Heart left ventricle (tissue), 13 donors: ENCODE measurements around the gene MAN2A1.

ENCODE experiments used
- CTCF ChIP-seq, 12 donors: fragments of 200-600 bp; sonication (generic) in 4 of 12; IDR thresholded peaks; one replicate each; pipeline versions ENCODE4 v1.5.0 to v1.8.0; 2018 to 2022; ENCODE audit warnings: antibody characterized with exemption in 12 of 12, mild to moderate bottlenecking in 5 of 12
- POLR2A ChIP-seq, 2 donors: fragments of 450-650 bp; IDR thresholded peaks; one replicate each; pipeline ENCODE4 v1.6.1; 2017; ENCODE audit warnings: antibody characterized with exemption in 2 of 2, mild to moderate bottlenecking in 2 of 2, moderate library complexity in 2 of 2
- donor health status: ischemic (EF 13 %, LVEDD 7.1; RV severe dilation, severe dysfunction).
- donor health status: DM: no; HTN: yes; CAD: no.
- donor health status: DM: no; HTN: no; CAD: no.
- donor health status: ischemic (EF 25% LVEDD 6.9; RV normal size, moderate dysfunction).
- donor health status: ischemic (EF 25% LVEDD 5.7; RV mildly dilated, moderate dysfunction).
- donor health status: ischemic (EF 35%, LVEDD 5.7; RV mildly dilated, moderate dysfunction).
- donor health status: nonischemic (EF 11% LVEDD 7.7; RV severe dilation, severe dysfunction).
- donor health status: DM: yes; HTN: yes; CAD: no.
- donor health status: PGD.
- donor health status: ischemic (EF 29% LVEDD 5.4; RV normal size, mild dysfunction).
- donor health status: nonischemic (EF 23%, LVEDD 6.1; RV moderate dilation, normal function).

DNA sequence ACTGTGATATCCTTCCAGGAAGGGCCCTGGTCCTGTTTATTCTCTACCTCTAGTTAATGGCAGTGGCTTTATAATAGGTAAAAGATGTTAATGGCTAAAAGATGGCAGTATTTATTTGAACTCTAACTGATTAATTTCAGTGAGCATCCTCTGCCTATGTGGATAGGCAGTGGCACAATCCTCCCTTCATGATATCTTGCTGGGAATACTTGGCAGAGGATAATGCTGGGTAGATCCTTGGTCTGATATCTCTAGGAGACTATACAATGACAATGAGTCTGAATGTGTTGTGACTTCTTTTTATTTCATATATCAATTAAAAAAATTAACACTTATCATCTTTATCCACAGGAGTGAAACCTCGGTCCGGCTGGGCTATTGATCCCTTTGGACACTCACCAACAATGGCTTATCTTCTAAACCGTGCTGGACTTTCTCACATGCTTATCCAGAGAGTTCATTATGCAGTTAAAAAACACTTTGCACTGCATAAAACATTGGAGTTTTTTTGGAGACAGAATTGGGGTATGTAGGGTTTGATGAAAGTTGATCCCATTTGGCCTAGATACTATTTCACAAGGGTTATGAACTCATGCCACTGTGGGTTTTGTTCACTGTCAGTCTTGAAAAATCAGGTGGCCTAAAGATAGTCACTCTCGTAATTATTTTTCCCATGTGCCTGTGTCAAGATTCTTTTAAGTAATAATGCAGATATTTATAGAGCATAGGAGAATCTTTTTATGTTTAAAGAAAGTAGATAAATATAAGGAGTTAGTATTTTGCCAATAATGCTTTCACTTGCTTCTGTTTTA is 77.7 kb downstream of the MAN2A1 start:
- TF ChIP-seq CTCF (IDR thresholded peaks at IDR 0.05) = no peak
- TF ChIP-seq POLR2A (IDR thresholded peaks at IDR 0.05) = no peak
